Measurements from ENCODE around the gene CMIP.
A peak's percentile ranks its signal among the peaks of the same experiment; 100 is the strongest.

The CMIP gene

DNA sequence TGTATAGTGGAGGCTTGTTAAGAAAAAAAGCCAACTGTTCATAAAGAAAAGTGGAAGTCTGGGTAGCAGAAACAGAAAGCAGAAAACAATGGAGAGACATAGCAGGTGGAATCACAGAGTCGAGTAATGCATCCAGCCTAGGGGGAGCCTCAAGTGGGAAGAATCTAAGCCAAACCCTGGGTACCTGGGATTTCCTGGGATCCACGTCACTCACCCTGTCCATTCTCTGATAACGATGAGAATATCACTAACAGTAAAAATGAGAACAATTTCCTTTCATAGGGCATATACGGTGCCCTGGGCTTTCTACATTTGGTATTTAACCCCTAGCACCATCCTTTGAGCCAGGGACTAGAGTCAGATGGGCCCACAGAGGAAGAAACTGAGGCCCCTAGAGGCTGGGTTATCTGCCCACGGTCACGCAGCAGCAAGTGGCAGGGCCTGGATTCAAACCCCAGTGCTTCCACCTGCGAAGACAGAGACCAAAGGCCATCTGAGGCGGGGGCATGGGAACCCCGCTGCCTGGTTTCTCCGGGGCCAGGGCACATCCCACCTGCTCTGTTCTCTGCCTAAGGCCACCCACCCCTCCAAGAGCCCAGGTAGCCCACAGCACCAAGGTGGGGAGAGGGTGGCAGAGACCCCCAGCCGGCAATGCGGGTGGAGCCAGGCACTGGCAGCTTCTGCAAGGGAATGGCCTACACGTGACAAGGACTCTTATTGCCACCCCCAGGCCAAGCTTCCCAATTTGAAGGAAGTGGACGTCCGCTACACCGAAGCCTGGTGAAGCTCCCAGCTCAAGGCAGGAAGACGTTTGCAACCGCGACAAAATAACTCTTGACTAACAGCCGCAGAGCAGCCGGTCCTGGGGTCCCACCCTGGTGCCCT, 264.6 kb downstream of the CMIP start:
- no peak for DNase-seq

DNA sequence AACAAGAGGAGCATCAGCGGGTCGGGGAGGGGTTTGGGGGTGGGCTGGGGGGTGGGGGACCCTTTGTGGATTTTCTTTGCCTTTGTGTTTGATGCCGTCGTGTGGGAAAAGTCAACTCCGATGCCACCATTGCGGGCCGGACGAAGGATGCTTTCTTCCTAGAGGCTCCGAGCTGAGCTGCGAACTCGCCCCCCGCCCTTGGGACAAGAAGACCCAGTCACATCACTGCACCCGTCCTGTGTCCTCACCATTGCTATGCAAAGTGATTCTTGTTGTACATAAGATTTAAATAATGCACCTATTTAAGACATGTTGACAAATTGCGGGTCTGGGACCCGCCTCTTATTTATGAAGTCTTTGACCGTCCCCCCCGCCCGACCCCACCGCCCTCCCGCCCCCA, 265.4 kb downstream of the CMIP start:
- no peak for DNase-seq

DNA sequence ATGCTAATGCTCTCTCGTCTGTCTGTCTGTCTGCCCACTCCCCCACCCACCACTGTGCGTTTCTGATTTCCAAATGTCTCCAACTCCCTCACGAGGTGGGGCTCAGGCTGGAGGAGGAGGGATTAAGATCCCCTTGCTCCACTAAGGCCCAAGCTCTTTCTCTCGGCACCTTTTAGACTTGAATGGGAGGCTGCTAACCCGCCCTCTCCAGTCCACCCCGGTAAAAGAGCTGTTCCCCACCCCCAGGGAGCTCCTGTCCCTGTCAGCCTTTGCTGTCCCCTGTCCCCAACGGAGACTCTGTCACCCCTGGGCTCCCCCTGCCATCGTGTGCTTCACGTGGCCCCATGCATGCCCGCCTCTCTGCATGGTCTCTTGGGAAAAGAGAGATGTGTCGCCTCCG, 266.0 kb downstream of the CMIP start:
- DNase-seq: no peak

- DNase-seq: no peak
These were observed 267.2 kb downstream of the CMIP start for GRCh38 chr16:81711657-81712319.

DNA sequence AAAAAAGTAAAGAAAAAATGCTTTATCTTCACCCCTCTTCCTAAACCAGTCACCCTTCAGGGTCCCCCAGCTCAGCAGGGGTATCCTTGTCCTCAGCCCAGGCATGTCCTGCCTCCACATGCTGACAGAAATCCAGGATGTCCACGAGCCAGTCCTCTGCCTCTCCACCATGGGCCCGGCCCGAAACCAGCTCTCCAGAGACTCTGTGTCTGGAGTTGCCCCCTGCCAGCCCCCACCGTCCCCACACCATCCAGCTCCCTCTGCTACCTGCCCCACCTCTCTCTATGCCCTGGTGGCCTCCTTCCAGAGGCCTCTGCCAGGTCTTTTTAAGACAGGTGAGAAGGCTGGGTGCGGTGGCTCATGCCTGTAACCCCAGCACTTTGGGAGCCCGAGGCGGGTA, 268.1 kb downstream of the CMIP start:
- no peak for DNase-seq

DNA sequence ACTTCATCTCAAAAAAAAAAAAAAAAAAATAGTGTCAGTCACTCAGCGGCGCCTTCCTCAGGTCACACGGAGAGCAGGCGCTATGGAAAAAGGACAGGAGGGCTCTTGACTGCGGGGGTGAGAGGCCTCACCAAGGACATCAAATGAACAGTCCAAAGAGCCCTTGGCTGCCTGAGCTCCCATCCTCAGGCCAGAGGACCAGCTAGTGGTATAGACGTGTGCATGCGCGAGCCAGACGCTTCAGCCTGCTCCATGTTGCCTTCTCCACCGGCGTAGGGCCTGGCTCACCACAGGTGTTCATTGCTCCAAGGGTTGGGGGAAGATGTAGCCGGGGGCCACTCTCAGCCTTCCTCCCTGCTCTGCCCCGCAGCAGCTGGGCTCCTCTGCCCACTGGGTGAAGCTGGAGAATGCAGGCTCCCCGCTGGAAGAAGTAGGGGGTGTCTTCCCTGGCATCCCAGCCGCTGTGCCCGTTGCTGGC, 268.7 kb downstream of the CMIP start:
- DNase-seq: no peak

GRCh38 chr16:81713796-81714195, 269.2 kb downstream of the CMIP start:
- DNase-seq: no peak

DNA sequence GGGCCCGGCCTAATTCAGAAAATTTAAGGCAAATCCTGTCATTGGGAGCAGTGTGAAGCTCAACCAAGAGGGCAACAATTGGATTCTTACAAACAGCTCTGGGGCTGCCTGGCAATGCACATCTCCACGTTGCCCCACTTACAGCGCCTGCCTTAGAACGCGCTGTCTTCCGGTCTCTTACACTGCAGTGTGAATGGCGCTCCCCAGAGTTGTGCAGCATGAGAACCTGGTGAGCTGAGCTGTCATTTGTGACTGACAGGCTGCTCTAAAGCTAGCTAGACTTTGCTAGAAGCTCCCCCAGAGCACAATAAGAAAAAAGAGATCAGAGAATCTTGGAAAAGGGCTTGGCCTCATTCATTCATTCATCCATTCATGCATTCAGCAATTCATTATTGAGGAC, 270.0 kb downstream of the CMIP start:
- DNase-seq: no peak

GRCh38 chr16:81715358-81716196, 271.0 kb downstream of the CMIP start:
- DNase-seq: no peak

- DNase-seq: no peak
These were observed 272.0 kb downstream of the CMIP start for GRCh38 chr16:81716478-81717225.

GRCh38 chr16:81717662-81718189, 273.1 kb downstream of the CMIP start:
- DNase-seq: no peak

GRCh38 chr16:81718637-81719036, 274.0 kb downstream of the CMIP start:
- no peak for DNase-seq

- no peak for DNase-seq
These were observed 275.4 kb downstream of the CMIP start for GRCh38 chr16:81719993-81720392.

DNA sequence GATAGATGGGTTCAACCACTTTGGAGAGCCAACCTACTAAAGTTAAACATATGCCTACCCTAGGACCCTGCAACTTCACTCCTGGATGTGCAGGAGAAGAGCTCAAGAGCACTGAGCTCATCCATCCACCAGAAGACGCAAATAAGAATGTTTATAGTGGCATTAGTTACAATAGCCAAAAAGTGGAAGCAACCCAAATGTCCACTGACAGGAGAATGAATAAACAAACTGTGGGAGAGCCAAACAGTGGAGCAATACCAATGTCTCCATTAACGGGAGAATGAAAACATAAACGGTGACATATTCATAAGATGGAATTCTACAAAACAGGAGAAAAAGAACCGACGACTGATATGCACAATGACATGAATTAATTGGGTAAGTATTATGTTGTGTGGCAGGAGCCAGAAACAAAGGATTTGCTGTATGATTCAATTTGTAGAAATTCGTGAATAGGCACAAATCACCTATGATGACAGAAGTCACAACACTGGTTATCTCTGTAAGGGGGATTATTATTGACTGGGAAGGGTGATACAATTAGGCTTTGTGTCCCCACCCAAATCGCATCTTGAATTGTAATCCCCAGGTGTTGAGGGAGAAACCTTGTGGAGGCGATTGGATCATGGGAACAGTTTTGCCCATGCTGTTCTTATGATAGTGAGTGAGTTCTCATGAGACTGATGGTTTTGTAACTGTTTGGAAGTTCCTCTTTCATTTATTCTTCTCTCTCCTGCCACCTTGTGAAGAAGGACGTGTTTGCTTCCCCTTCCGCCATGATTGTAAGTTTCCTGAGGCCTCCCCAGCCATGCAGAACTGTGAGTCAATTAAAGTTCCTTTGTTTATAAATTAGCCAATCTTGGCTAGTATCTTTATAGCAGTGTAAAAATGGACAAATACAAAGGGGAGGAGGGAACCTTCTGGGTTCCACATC, 276.6 kb downstream of the CMIP start:
- no peak for DNase-seq

DNA sequence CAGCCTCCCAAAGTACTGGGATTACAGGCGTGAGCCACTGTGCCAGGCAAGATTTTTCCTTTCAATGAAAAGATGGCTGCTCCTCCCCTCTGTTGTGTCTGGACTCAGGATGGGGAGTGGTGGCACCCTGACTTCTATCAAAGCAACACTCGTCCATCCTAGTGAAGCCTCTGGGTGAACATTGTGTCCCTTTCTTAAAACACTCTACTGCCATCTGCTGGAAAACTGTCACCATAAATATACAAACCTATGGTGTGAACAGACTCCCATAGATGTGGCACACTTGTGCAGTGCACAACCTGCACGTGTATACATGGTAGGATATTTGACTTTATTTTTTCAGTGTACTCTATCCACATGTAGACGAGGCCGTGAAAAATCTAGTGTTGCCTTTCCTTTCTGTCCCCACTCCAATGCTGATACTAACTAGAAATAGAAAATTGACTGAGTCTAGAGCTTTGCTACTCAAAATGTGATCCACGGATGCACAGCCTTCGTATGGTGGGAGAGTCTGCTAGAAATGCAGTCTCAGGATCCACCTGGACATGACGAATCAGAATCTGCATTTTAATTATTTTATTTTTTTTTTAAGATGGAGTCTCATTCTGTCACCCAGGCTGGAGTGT, 278.6 kb downstream of the CMIP start:
- peak; percentile 42 for DNase-seq

DNA sequence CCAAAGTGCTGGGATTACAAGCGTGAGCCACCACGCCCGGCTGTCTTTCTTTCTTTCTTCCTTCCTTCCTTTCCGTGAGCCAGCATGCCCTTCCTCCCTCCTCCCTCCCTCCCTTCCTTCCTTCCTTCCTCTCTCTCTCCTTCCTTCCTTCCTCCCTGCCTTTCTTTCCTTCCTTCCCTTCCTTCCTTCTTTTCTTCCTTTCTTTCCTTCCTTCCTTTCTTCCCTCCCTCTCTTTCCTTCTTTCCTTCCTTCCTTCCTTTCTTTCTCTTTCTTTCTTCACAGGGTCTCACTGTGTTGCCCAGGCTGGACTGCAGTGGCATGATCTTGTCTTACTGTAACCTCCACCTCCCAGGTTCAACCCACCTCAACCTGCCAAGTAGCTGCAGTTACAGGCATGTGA, 283.8 kb downstream of the CMIP start:
- no peak for DNase-seq

DNA sequence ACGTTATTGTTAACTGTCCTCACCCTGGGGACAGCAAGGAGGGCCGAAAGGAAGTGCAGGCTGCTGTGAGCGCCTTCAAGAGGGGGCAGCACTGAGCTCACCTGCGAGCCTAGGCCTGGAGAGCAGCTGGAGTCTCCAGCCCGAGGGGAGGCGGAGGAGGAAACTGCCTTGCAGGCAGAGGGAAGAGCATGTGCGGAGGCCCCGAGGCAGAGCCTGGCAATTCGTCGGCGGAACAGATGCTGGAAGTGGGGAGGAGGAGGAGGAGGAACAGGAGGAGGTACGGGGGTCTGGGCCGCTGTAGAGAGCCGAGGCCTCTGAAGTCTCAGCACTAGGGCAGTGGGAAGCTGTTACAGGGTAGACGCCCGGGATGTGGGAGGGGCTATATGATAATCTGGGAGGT, 284.8 kb downstream of the CMIP start:
- no peak for DNase-seq

- DNase-seq: peak; percentile 55
These were observed 285.8 kb downstream of the CMIP start for GRCh38 chr16:81730090-81731051.

DNA sequence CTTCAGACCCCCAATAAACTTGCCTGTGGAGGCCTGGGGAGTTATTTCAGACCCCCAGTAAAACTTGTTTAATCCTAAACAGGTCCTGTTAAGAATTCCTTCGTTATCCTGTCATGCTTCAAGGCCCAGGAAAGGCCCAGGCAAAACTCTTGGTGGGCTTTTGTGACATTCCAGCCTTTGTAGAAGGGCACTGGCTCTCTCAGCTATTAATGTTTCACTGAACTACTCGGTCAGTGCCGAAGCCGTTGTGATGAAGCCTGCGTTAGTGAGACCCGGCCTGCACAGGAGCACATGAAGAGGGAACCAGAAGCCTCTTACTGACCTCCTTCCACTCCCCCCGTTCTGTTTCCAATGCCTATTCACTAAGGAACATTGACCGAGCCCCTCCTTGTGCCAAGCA, 287.0 kb downstream of the CMIP start:
- no peak for DNase-seq

Measured in NCI-H2029 treated with DMSO at 0.1 percent for 48 hours (cell line).